Osteocyte (in vitro differentiated cells): ENCODE measurements around the gene ASXL3. TPM values are rescaled to one million over a fixed set of nuclear protein-coding genes. Genes with fewer than 3 reads are reported as not detected.
A peak's percentile ranks its signal among the peaks of the same experiment; 100 is the strongest.

Source experiments
- DNase-seq: peaks from one replicate; pipeline ENCODE4 v3.0.0; 2021; ENCODE audit warnings: mixed read lengths; ENCODE audit not compliant: unreplicated experiment; ENCODE audit errors: extremely low spot score
- H3K27ac Mint-ChIP-seq: one replicate; pipeline ENCODE4 v1.8.0; 2021; ENCODE audit warnings: mild to moderate bottlenecking, mixed read lengths; ENCODE audit not compliant: unreplicated experiment
- H3K27me3 Mint-ChIP-seq: one replicate; pipeline ENCODE4 v1.8.0; 2021; ENCODE audit warnings: mixed read lengths; ENCODE audit not compliant: unreplicated experiment
- H3K36me3 Mint-ChIP-seq: one replicate; pipeline ENCODE4 v1.8.0; 2021; ENCODE audit warnings: mixed read lengths; ENCODE audit not compliant: unreplicated experiment
- H3K4me1 Mint-ChIP-seq: one replicate; pipeline ENCODE4 v1.8.0; 2021; ENCODE audit warnings: mixed read lengths; ENCODE audit not compliant: unreplicated experiment
- H3K4me3 Mint-ChIP-seq: one replicate; pipeline ENCODE4 v1.8.0; 2021; ENCODE audit warnings: mild to moderate bottlenecking, moderate library complexity, mixed read lengths; ENCODE audit not compliant: unreplicated experiment
- H3K9me3 Mint-ChIP-seq: one replicate; pipeline ENCODE4 v1.8.0; 2021; ENCODE audit warnings: mixed read lengths; ENCODE audit not compliant: unreplicated experiment
- CTCF ChIP-seq: fragments of 200-600 bp; sonication (generic); IDR thresholded peaks from 2 replicates; pipeline ENCODE4 v1.5.0; 2021; ENCODE audit warnings: antibody characterized with exemption, mild to moderate bottlenecking, moderate library complexity
- total RNA-seq: library from RNA; stranded (reverse); gene quantifications from 2 replicates; pipeline ENCODE4 v1.2.1, GENCODE V29; 2021

The ASXL3 gene
- total RNA-seq, 1 donor from 2014 or later: 7.2 TPM

- no peak for DNase-seq
- Mint-ChIP-seq H3K4me3 (peak overlapping the region; percentile 55), H3K9me3 (peaks cover 3% of the 10 kb centered on the region), H3K4me1 (peaks cover 49% of the 10 kb centered on the region), H3K27ac (peak overlapping the region; percentile 43), H3K36me3 (no peaks in the 10 kb centered on the region), H3K27me3 (no peaks in the 10 kb centered on the region)
- no peak for TF ChIP-seq CTCF
Measured at GRCh38 chr18:33593261-33593660, 15.2 kb downstream of the ASXL3 start.

- H3K27ac Mint-ChIP-seq: no peak overlapping the region
- H3K4me3 Mint-ChIP-seq: no peak overlapping the region
- peaks cover 58% of the 10 kb centered on the region for H3K4me1 Mint-ChIP-seq
- H3K27me3 Mint-ChIP-seq: no peaks in the 10 kb centered on the region
- H3K36me3 Mint-ChIP-seq: peaks cover 3% of the 10 kb centered on the region
- no peak for TF ChIP-seq CTCF
- no peak for DNase-seq
- no peaks in the 10 kb centered on the region for H3K9me3 Mint-ChIP-seq
Measured at GRCh38 chr18:33594799-33595198, 16.8 kb downstream of the ASXL3 start.

GRCh38 chr18:33596178-33596854 is 18.3 kb downstream of the ASXL3 start:
- no peak for TF ChIP-seq CTCF
- H3K4me3 Mint-ChIP-seq: no peak overlapping the region
- peak overlapping the region; percentile 90 for H3K27ac Mint-ChIP-seq
- no peaks in the 10 kb centered on the region for H3K27me3 Mint-ChIP-seq
- H3K36me3 Mint-ChIP-seq: peaks cover 3% of the 10 kb centered on the region
- H3K4me1 Mint-ChIP-seq: peaks cover 73% of the 10 kb centered on the region
- no peak for DNase-seq
- H3K9me3 Mint-ChIP-seq: no peaks in the 10 kb centered on the region

GRCh38 chr18:33600846-33601245 is 22.8 kb downstream of the ASXL3 start:
- H3K9me3 Mint-ChIP-seq: no peaks in the 10 kb centered on the region
- no peak overlapping the region for H3K4me3 Mint-ChIP-seq
- H3K27me3 Mint-ChIP-seq: no peaks in the 10 kb centered on the region
- peak overlapping the region; percentile 27 for H3K27ac Mint-ChIP-seq
- H3K36me3 Mint-ChIP-seq: peaks cover 3% of the 10 kb centered on the region
- no peak for TF ChIP-seq CTCF
- H3K4me1 Mint-ChIP-seq: peaks cover 47% of the 10 kb centered on the region
- DNase-seq: no peak

- no peak for TF ChIP-seq CTCF
- Mint-ChIP-seq H3K36me3 (peaks cover 3% of the 10 kb centered on the region), H3K4me1 (peaks cover 30% of the 10 kb centered on the region), H3K27me3 (no peaks in the 10 kb centered on the region), H3K4me3 (no peak overlapping the region), H3K9me3 (no peaks in the 10 kb centered on the region), H3K27ac (no peak overlapping the region)
- DNase-seq: no peak
Measured at GRCh38 chr18:33603454-33603853, 25.4 kb downstream of the ASXL3 start.
